Duodenal mucosa (tissue), 2 donors: ENCODE data around the gene ACAP1.
"Not testable (repeated sequence)": the region's sequence is repeated elsewhere in the genome, so short reads cannot be mapped to it uniquely, and the experiment has no call there.

ENCODE experiments used
- H3K27ac ChIP-seq: one replicate; pipeline ENCODE4 v1.7.0; 2013; ENCODE audit warnings: low read depth, low read length
- H3K27me3 ChIP-seq, 2 donors: one replicate each; pipeline ENCODE4 v1.7.0; 2013; ENCODE audit warnings: low read length in 2 of 2, control low read depth in 1 of 2; ENCODE audit not compliant: insufficient read depth in 2 of 2, control insufficient read depth in 1 of 2
- H3K36me3 ChIP-seq, 2 donors: one replicate each; pipeline ENCODE4 v1.7.0; 2013; ENCODE audit warnings: low read length in 2 of 2, control low read depth in 1 of 2; ENCODE audit not compliant: insufficient read depth in 2 of 2, control insufficient read depth in 1 of 2
- H3K4me1 ChIP-seq, 2 donors: one replicate each; pipeline ENCODE4 v1.7.0; 2013; ENCODE audit warnings: low read length in 2 of 2, control low read depth in 1 of 2; ENCODE audit not compliant: insufficient read depth in 2 of 2, control insufficient read depth in 1 of 2
- H3K4me3 ChIP-seq, 2 donors: one replicate each; pipeline ENCODE4 v1.7.0; 2013; ENCODE audit warnings: low read length in 2 of 2, low read depth in 1 of 2
- H3K9ac ChIP-seq, 2 donors: one replicate each; pipeline ENCODE4 v1.7.0; 2013; ENCODE audit warnings: low read length in 2 of 2, low read depth in 1 of 2
- H3K9me3 ChIP-seq, 2 donors: one replicate each; pipeline ENCODE4 v1.7.0; 2013; ENCODE audit warnings: low read length in 2 of 2, control low read depth in 1 of 2; ENCODE audit not compliant: control insufficient read depth in 1 of 2

Gene ACAP1

GRCh38 chr17:7368599-7368994 lies 32.3 kb downstream of the ACAP1 start:
- not testable (repeated sequence) for H3K4me3 ChIP-seq, H3K9me3 ChIP-seq, H3K27me3 ChIP-seq, H3K27ac ChIP-seq, H3K4me1 ChIP-seq, H3K9ac ChIP-seq, H3K36me3 ChIP-seq

GRCh38 chr17:7369825-7370224 lies 33.5 kb downstream of the ACAP1 start:
- H3K27ac ChIP-seq = no peak overlapping the region

GRCh38 chr17:7370853-7371252 lies 34.5 kb downstream of the ACAP1 start:
- H3K4me1 ChIP-seq = no peaks in the 10 kb centered on the region
- H3K27ac ChIP-seq = no peak overlapping the region
- no peak overlapping the region for H3K9ac ChIP-seq
- no peaks in the 10 kb centered on the region for H3K9me3 ChIP-seq
- no peak overlapping the region for H3K4me3 ChIP-seq
- H3K36me3 ChIP-seq = no peaks in the 10 kb centered on the region
- no peaks in the 10 kb centered on the region for H3K27me3 ChIP-seq

More at GRCh38 chr17:7369825-7370224, 33.5 kb downstream of the ACAP1 start:
- Histone ChIP-seq H3K4me3 (no peak overlapping the region), H3K36me3 (no peaks in the 10 kb centered on the region), H3K9me3 (no peaks in the 10 kb centered on the region), H3K4me1 (no peaks in the 10 kb centered on the region), H3K27me3 (no peaks in the 10 kb centered on the region), H3K9ac (no peak overlapping the region)

GRCh38 chr17:7374353-7374752 lies 38.0 kb downstream of the ACAP1 start:
- Histone ChIP-seq H3K4me3 (no peak overlapping the region), H3K27me3 (no peaks in the 10 kb centered on the region), H3K9ac (no peak overlapping the region), H3K9me3 (no peaks in the 10 kb centered on the region), H3K27ac (no peak overlapping the region), H3K36me3 (no peaks in the 10 kb centered on the region), H3K4me1 (no peaks in the 10 kb centered on the region)

- Histone ChIP-seq H3K4me1 (peaks cover 9 to 27% of the 10 kb centered on the region in 2 donors), H3K27me3 (peaks cover 0 to 10% of the 10 kb centered on the region in 2 donors), H3K4me3 (no peak overlapping the region), H3K9ac (no peak overlapping the region), H3K9me3 (no peaks in the 10 kb centered on the region), H3K27ac (no peak overlapping the region), H3K36me3 (no peaks in the 10 kb centered on the region)
Measured at GRCh38 chr17:7379134-7379533, 42.8 kb downstream of the ACAP1 start.

- Histone ChIP-seq H3K27ac (no peak overlapping the region), H3K36me3 (peaks cover 2 to 5% of the 10 kb centered on the region in 2 donors), H3K9ac (peak overlapping the region; percentile 74 to 76), H3K27me3 (peaks cover 0 to 10% of the 10 kb centered on the region in 2 donors), H3K4me1 (peaks cover 9 to 30% of the 10 kb centered on the region in 2 donors), H3K4me3 (peak overlapping the region; percentile 68 to 75), H3K9me3 (no peaks in the 10 kb centered on the region)
Measured at GRCh38 chr17:7380321-7380720, 44.0 kb downstream of the ACAP1 start.

GRCh38 chr17:7380855-7381683 lies 44.7 kb downstream of the ACAP1 start, which contains the start of gene TNK1:
Gene TNK1 (plus strand): TSS chr17:7381089. CDS start chr17:7382927, 1,838 bp downstream.
- H3K36me3 ChIP-seq = peaks cover 2 to 8% of the 10 kb centered on the region in 2 donors
- peaks cover 0 to 10% of the 10 kb centered on the region in 2 donors for H3K27me3 ChIP-seq
- H3K4me1 ChIP-seq = peaks cover 9 to 30% of the 10 kb centered on the region in 2 donors
- H3K9ac ChIP-seq = peak within 1 kb of the TSS; percentile 74 to 76
- no peak within 1 kb of the TSS for H3K27ac ChIP-seq
- peak within 1 kb of the TSS; percentile 68 to 75 for H3K4me3 ChIP-seq
- no peaks in the 10 kb centered on the region for H3K9me3 ChIP-seq

GRCh38 chr17:7382901-7383300 lies 46.6 kb downstream of the ACAP1 start:
- no peak overlapping the region for H3K27ac ChIP-seq

GRCh38 chr17:7383371-7383741 lies 47.0 kb downstream of the ACAP1 start:
- Histone ChIP-seq H3K27me3 (peaks cover 0 to 10% of the 10 kb centered on the region in 2 donors), H3K9me3 (no peaks in the 10 kb centered on the region), H3K4me1 (peaks cover 9 to 30% of the 10 kb centered on the region in 2 donors), H3K27ac (no peak overlapping the region), H3K4me3 (peak overlapping the region; percentile 52 to 59), H3K9ac (peak overlapping the region in 1 of 2 donors; percentile 25), H3K36me3 (peaks cover 2 to 20% of the 10 kb centered on the region in 2 donors)

More at GRCh38 chr17:7382901-7383300, 46.6 kb downstream of the ACAP1 start:
- H3K4me1 ChIP-seq = peaks cover 9 to 30% of the 10 kb centered on the region in 2 donors
- H3K36me3 ChIP-seq = peaks cover 2 to 15% of the 10 kb centered on the region in 2 donors
- no peak overlapping the region for H3K9ac ChIP-seq
- no peaks in the 10 kb centered on the region for H3K9me3 ChIP-seq
- H3K4me3 ChIP-seq = no peak overlapping the region
- H3K27me3 ChIP-seq = peaks cover 0 to 10% of the 10 kb centered on the region in 2 donors

- H3K36me3 ChIP-seq = peaks cover 3 to 24% of the 10 kb centered on the region in 2 donors
- H3K9ac ChIP-seq = peak overlapping the region in 1 of 2 donors; percentile 25
- H3K9me3 ChIP-seq = no peaks in the 10 kb centered on the region
- H3K27ac ChIP-seq = no peak overlapping the region
- H3K27me3 ChIP-seq = peaks cover 0 to 10% of the 10 kb centered on the region in 2 donors
- peak overlapping the region; percentile 52 to 59 for H3K4me3 ChIP-seq
- peaks cover 9 to 30% of the 10 kb centered on the region in 2 donors for H3K4me1 ChIP-seq
Measured at GRCh38 chr17:7383742-7384488, 47.6 kb downstream of the ACAP1 start.
